IMR-90 (cell line): ENCODE measurements around the gene SASS6. TPM values are rescaled to one million over a fixed set of nuclear protein-coding genes. Genes with fewer than 3 reads are reported as not detected.

Source experiments
- ATAC-seq: fragments of 200-7000 bp; cut with Tn5 transposase; 2 replicates; pipeline ENCODE4 v1.9.1; 2020; ENCODE audit warnings: low read depth, mild to moderate bottlenecking, moderate library complexity
- BruUV-seq: library from RNA; stranded (reverse); fragments of 400-500 nt; replicated peaks from 2 replicates; lab custom pipeline; 2021; lab: Mats Ljungman, UMichigan
- CTCF ChIA-PET: fragments of 300-600 bp; formaldehyde crosslinking; extraction: SDS; loops from one replicate; lab custom pipeline; 2021; ENCODE audit warnings: antibody characterized with exemption; lab: Yijun Ruan, JAX
- POLR2A ChIA-PET: fragments of 300-600 bp; sonication (Branson Sonifier 250); formaldehyde crosslinking; loops from one replicate; lab custom pipeline; 2022; ENCODE audit warnings: antibody characterized with exemption; ENCODE audit not compliant: unreplicated experiment; lab: Charles Lee
- DNase-seq: peaks from one replicate; pipeline ENCODE4 v3.0.0; 2013
- H2AFZ ChIP-seq: replicated peaks from 2 replicates; pipeline ENCODE3; 2013; ENCODE audit warnings: low read length, mild to moderate bottlenecking; ENCODE audit not compliant: poor library complexity
- H2AK5ac ChIP-seq: 2 replicates; pipeline ENCODE4 v1.6.1; 2013; ENCODE audit warnings: low read depth, low read length, inconsistent platforms
- H2AK9ac ChIP-seq: replicated peaks from 2 replicates; pipeline ENCODE3; 2013; ENCODE audit warnings: mild to moderate bottlenecking, low read depth, low read length, moderate library complexity; ENCODE audit not compliant: poor library complexity
- H2BK120ac ChIP-seq: 2 replicates; pipeline ENCODE4 v1.6.1; 2013; ENCODE audit warnings: low read depth, low read length, inconsistent platforms
- H2BK15ac ChIP-seq: 3 replicates; pipeline ENCODE4 v1.6.1; 2013; ENCODE audit warnings: low read depth, low read length, inconsistent platforms
- H2BK20ac ChIP-seq: 2 replicates; pipeline ENCODE4 v1.6.1; 2013; ENCODE audit warnings: low read depth, mild to moderate bottlenecking, inconsistent platforms, low read length, moderate library complexity
- H2BK5ac ChIP-seq: 2 replicates; pipeline ENCODE4 v1.6.1; 2013; ENCODE audit warnings: mild to moderate bottlenecking, low read depth, low read length, inconsistent platforms; ENCODE audit not compliant: poor library complexity, severe bottlenecking
- H3K14ac ChIP-seq: replicated peaks from 2 replicates; pipeline ENCODE4 v1.6.1; 2013; ENCODE audit warnings: low read depth, low read length, inconsistent platforms
- H3K18ac ChIP-seq: 2 replicates; pipeline ENCODE4 v1.6.1; 2013; ENCODE audit warnings: low read depth, low read length, control low read depth
- H3K23ac ChIP-seq: 2 replicates; pipeline ENCODE4 v1.6.1; 2013; ENCODE audit warnings: low read depth, low read length, inconsistent platforms
- H3K27ac ChIP-seq: 2 replicates; pipeline ENCODE4 v1.5.1; 2013; ENCODE audit warnings: mild to moderate bottlenecking, control low read depth, low read length; ENCODE audit not compliant: insufficient read depth
- H3K27me3 ChIP-seq: 2 replicates; pipeline ENCODE4 v1.6.1; 2013; ENCODE audit warnings: low read length; ENCODE audit not compliant: control insufficient read depth, insufficient read depth
- H3K36me3 ChIP-seq: 2 replicates; pipeline ENCODE4 v1.6.1; 2013; ENCODE audit warnings: low read length, mixed read lengths; ENCODE audit not compliant: control insufficient read depth, insufficient read depth
- H3K4ac ChIP-seq: 2 replicates; pipeline ENCODE4 v1.6.1; 2013; ENCODE audit warnings: low read depth, low read length, inconsistent platforms
- H3K4me1 ChIP-seq: 2 replicates; pipeline ENCODE4 v1.6.1; 2013; ENCODE audit warnings: low read length, mixed read lengths; ENCODE audit not compliant: control insufficient read depth, insufficient read depth
- H3K4me2 ChIP-seq: 2 replicates; pipeline ENCODE4 v1.6.1; 2013; ENCODE audit warnings: low read depth, mild to moderate bottlenecking, control low read depth, low read length, moderate library complexity
- H3K4me3 ChIP-seq: 2 replicates; pipeline ENCODE4 v1.5.1; 2013; ENCODE audit warnings: low read depth, mild to moderate bottlenecking, control low read depth, low read length, moderate library complexity; ENCODE audit not compliant: insufficient read depth
- H3K56ac ChIP-seq: 2 replicates; pipeline ENCODE4 v1.6.1; 2013; ENCODE audit warnings: low read length, inconsistent platforms; ENCODE audit not compliant: insufficient read depth; ENCODE audit errors: extremely low read depth
- H3K79me1 ChIP-seq, 2 experiments: 2 replicates each; pipeline ENCODE4 v1.6.1; 2013; ENCODE audit warnings: low read length in 2 of 2, inconsistent platforms in 1 of 2, low read depth in 1 of 2
- H3K9ac ChIP-seq: 2 replicates; pipeline ENCODE4 v1.6.1; 2013; ENCODE audit warnings: low read depth, low read length, control low read depth
- H3K9me1 ChIP-seq: 2 replicates; pipeline ENCODE4 v1.6.1; 2013; ENCODE audit warnings: low read length, inconsistent platforms; ENCODE audit not compliant: insufficient read depth
- H3K9me3 ChIP-seq: 2 replicates; pipeline ENCODE4 v1.6.1; 2013; ENCODE audit warnings: low read length; ENCODE audit not compliant: control insufficient read depth, insufficient read depth
- H4K20me1 ChIP-seq: 2 replicates; pipeline ENCODE4 v1.6.1; 2013; ENCODE audit warnings: low read length, inconsistent platforms; ENCODE audit not compliant: insufficient read depth
- H4K5ac ChIP-seq: 2 replicates; pipeline ENCODE4 v1.6.1; 2013; ENCODE audit warnings: mild to moderate bottlenecking, low read depth, low read length, control low read depth
- H4K8ac ChIP-seq, 2 experiments: 2 replicates each; pipeline ENCODE4 v1.6.1; 2013; ENCODE audit warnings: low read depth in 2 of 2, low read length in 2 of 2, control low read depth in 1 of 2, inconsistent platforms in 1 of 2
- H4K91ac ChIP-seq: 2 replicates; pipeline ENCODE4 v1.6.1; 2013; ENCODE audit warnings: low read depth, low read length, inconsistent platforms; ENCODE audit not compliant: insufficient read depth
- BHLHE40 ChIP-seq: fragments of 150-350 bp; IDR thresholded peaks from 2 replicates; pipeline ENCODE4 v1.6.1; 2016; ENCODE audit warnings: mild to moderate bottlenecking, low read depth, low read length
- CEBPB ChIP-seq: IDR thresholded peaks from 2 replicates; pipeline ENCODE4 v1.6.1; 2012; ENCODE audit warnings: low read depth, low read length, improper control_type of control experiment
- ELK1 ChIP-seq: fragments of 150-350 bp; IDR thresholded peaks from 2 replicates; pipeline ENCODE4 v1.6.1; 2016; ENCODE audit warnings: low read depth, mild to moderate bottlenecking, low read length, moderate library complexity, borderline replicate concordance
- MAFK ChIP-seq: IDR thresholded peaks from 2 replicates; pipeline ENCODE4 v1.6.1; 2012; ENCODE audit warnings: low read depth, low read length, improper control_type of control experiment
- MAZ ChIP-seq: IDR thresholded peaks from 2 replicates; pipeline ENCODE4 v1.6.1; 2012; ENCODE audit warnings: low read depth, mild to moderate bottlenecking, low read length, improper control_type of control experiment, moderate library complexity, borderline replicate concordance
- NFE2L2 ChIP-seq: fragments of 150-350 bp; IDR thresholded peaks from 2 replicates; pipeline ENCODE4 v1.6.1; 2016; ENCODE audit warnings: low read depth, mild to moderate bottlenecking, low read length
- POLR2A ChIP-seq: IDR thresholded peaks from 2 replicates; pipeline ENCODE4 v1.6.1; 2012; ENCODE audit warnings: mild to moderate bottlenecking, low read depth, low read length
- RFX5 ChIP-seq: IDR thresholded peaks from 2 replicates; pipeline ENCODE4 v1.8.0; 2012; ENCODE audit warnings: low read depth, mild to moderate bottlenecking, low read length, moderate library complexity
- SMC3 ChIP-seq: fragments of 150-350 bp; IDR thresholded peaks from 2 replicates; pipeline ENCODE4 v1.6.1; 2016; ENCODE audit warnings: low read depth, mild to moderate bottlenecking, antibody characterized with exemption, low read length, moderate library complexity
- USF2 ChIP-seq: fragments of 150-350 bp; IDR thresholded peaks from 2 replicates; pipeline ENCODE4 v1.6.1; 2017; ENCODE audit warnings: mild to moderate bottlenecking, antibody characterized with exemption, low read length, low read depth
- WGBS, 2 experiments: methylation state at CpG; one replicate each; pipeline versions ENCODE4 v1.1.5 to v1.1.7; 2013; ENCODE audit warnings: missing lambda C conversion rate in 2 of 2; ENCODE audit not compliant: insufficient read length in 1 of 2; ENCODE audit errors: extremely low coverage in 2 of 2; 5-methylcytosine and 5-hydroxymethylcytosine counted together
- dilution Hi-C: fragments of 300-500 bp; cut with HindIII; formaldehyde crosslinking; loops from one replicate; pipeline ENCODE4 v1.14.3; 2018; ENCODE audit warnings: low sequenced_read_pairs; ENCODE audit not compliant: unreplicated experiment
- in situ Hi-C: fragments of 300-500 bp; cut with MboI; formaldehyde crosslinking; loops from 3 replicates; pipeline ENCODE4 v1.14.3; 2019; ENCODE audit warnings: low sequenced_read_pairs, inconsistent platforms, mixed read lengths
- intact Hi-C: fragments of 100-400 bp; cut with micrococcal nuclease; formaldehyde crosslinking; loops from 2 replicates; pipeline ENCODE4 v1.10.0; 2022
- polyA plus RNA-seq, 3 experiments: library from polyadenylated mRNA; depleted of rRNA; stranded (reverse); fragments of >200 nt; gene quantifications; 2 replicates each; pipeline ENCODE4 v1.2.3, GENCODE V29; 2012; ENCODE audit warnings: low replicate concordance in 1 of 3
- total RNA-seq: library from RNA; depleted of rRNA; stranded (reverse); fragments of >200 nt; gene quantifications from 2 replicates; pipeline ENCODE4 v1.2.3, GENCODE V29; 2012

The SASS6 gene
- total and polyA plus RNA-seq, 2 of the 4 experiments (the other 2 are of a cell fraction) = 1.1 to 2.7 TPM

GRCh38 chr1:100051893-100052292 is 80.8 kb downstream of the SASS6 start:
- WGBS, 2 experiments = no CpG with 5 or more reads among the region's 1 CpG
- no peak overlapping the region for H2BK20ac ChIP-seq
- no peak overlapping the region for H3K4me2 ChIP-seq
- ATAC-seq (no peak), DNase-seq (no peak)
- H3K79me1 ChIP-seq = peaks cover 11 to 50% of the 10 kb centered on the region in 2 experiments; a peak in 3 of 4 replicates
- no peak overlapping the region for H4K91ac ChIP-seq
- no peak overlapping the region for H4K5ac ChIP-seq
- POLR2A ChIA-PET = no interaction called here
- dilution Hi-C loops (no loop called here), in situ Hi-C loops (no loop called here), intact Hi-C loops (no loop called here)
- H2BK120ac ChIP-seq = no peak overlapping the region
- H4K8ac ChIP-seq = no peak overlapping the region
- H2AK5ac ChIP-seq = no peak overlapping the region
- BruUV-seq = no TSS peak
- H3K14ac ChIP-seq = no peak overlapping the region
- peaks cover 1% of the 10 kb centered on the region; the same call in 1 of the 2 replicates for H3K36me3 ChIP-seq
- no peak overlapping the region for H3K4ac ChIP-seq
- no peak overlapping the region for H2BK15ac ChIP-seq
- no peak overlapping the region for H3K23ac ChIP-seq
- no peak overlapping the region for H3K18ac ChIP-seq
- peaks cover 4% of the 10 kb centered on the region; the same call in 1 of the 2 replicates for H3K9me1 ChIP-seq
- peaks cover 15% of the 10 kb centered on the region; the same call in 1 of the 2 replicates for H4K20me1 ChIP-seq
- no peak overlapping the region for H2BK5ac ChIP-seq
- TF ChIP-seq USF2 (no peak), SMC3 (no peak), RFX5 (no peak), POLR2A (no peak), NFE2L2 (no peak), CEBPB (no peak), BHLHE40 (no peak), ELK1 (no peak), MAZ (no peak), MAFK (no peak)
- no peaks in the 10 kb centered on the region for H3K27me3 ChIP-seq
- no peak overlapping the region for H2AFZ ChIP-seq
- no peak overlapping the region for H3K9ac ChIP-seq
- H3K9me3 ChIP-seq = no peaks in the 10 kb centered on the region
- no peak overlapping the region for H3K56ac ChIP-seq
- H2AK9ac ChIP-seq = no peak overlapping the region
- CTCF ChIA-PET = no interaction called here
- H3K4me3 ChIP-seq = no peak overlapping the region
- peaks cover 2% of the 10 kb centered on the region; the same call in 1 of the 2 replicates for H3K4me1 ChIP-seq
- no peak overlapping the region for H3K27ac ChIP-seq
